ENCODE data around the gene FAM110C. TPM values are rescaled to one million over a fixed set of nuclear protein-coding genes. Genes with fewer than 3 reads are reported as not detected.

Gene FAM110C
- total and polyA plus RNA-seq, 2 experiments from 2014 or later, result 6.6 to 10.2 TPM

- Histone ChIP-seq H3K4me3 (no peak overlapping the region), H3K4me2 (peak overlapping the region; percentile 23), H3K4me1 (ENCODE audit: insufficient read depth) (peaks cover 14% of the 10 kb centered on the region), H3K9me3 (ENCODE audit: low read depth) (no peaks in the 10 kb centered on the region), H2AFZ (no peak overlapping the region), H4K20me1 (ENCODE audit: insufficient read depth, poor library complexity, severe bottlenecking) (no peaks in the 10 kb centered on the region), H3K79me2 (no peaks in the 10 kb centered on the region), H3K36me3 (replicated peaks; ENCODE audit: insufficient read depth, low read depth) (no peaks in the 10 kb centered on the region), H3K27ac (peak overlapping the region; percentile 50), H3K9me2 (replicated peaks; ENCODE audit: insufficient read depth) (no peaks in the 10 kb centered on the region), H3K27me3 (no peaks in the 10 kb centered on the region)
- WGBS (ENCODE audit: low lambda C conversion rate, missing lambda C conversion rate), result 81% methylated on average over 7 of the region's 7 CpGs
- DNase-seq (ENCODE audit: low spot score), result peak; percentile 54
- TF ChIP-seq, protein P1, sequence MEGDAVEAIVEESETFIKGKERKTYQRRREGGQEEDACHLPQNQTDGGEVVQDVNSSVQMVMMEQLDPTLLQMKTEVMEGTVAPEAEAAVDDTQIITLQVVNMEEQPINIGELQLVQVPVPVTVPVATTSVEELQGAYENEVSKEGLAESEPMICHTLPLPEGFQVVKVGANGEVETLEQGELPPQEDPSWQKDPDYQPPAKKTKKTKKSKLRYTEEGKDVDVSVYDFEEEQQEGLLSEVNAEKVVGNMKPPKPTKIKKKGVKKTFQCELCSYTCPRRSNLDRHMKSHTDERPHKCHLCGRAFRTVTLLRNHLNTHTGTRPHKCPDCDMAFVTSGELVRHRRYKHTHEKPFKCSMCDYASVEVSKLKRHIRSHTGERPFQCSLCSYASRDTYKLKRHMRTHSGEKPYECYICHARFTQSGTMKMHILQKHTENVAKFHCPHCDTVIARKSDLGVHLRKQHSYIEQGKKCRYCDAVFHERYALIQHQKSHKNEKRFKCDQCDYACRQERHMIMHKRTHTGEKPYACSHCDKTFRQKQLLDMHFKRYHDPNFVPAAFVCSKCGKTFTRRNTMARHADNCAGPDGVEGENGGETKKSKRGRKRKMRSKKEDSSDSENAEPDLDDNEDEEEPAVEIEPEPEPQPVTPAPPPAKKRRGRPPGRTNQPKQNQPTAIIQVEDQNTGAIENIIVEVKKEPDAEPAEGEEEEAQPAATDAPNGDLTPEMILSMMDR (IDR thresholded peaks at IDR 0.05; ENCODE audit: poor library complexity), result no peak
- no peak for TF ChIP-seq EZH2 (IDR thresholded peaks at IDR 0.05; ENCODE audit: borderline replicate concordance)
- no peak for TF ChIP-seq EZH2phosphoT487 (IDR thresholded peaks at IDR 0.05; ENCODE audit: low read depth, severe bottlenecking, unreplicated experiment)
Measured at GRCh38 chr2:33620-34019, 12.7 kb downstream of the FAM110C start.

- no peaks in the 10 kb centered on the region for H3K9me3 ChIP-seq (ENCODE audit: low read depth)
- 96% methylated on average over 5 of the region's 5 CpGs for WGBS (ENCODE audit: low lambda C conversion rate, missing lambda C conversion rate)
Measured at GRCh38 chr2:32068-32467, 14.2 kb downstream of the FAM110C start.

DNA sequence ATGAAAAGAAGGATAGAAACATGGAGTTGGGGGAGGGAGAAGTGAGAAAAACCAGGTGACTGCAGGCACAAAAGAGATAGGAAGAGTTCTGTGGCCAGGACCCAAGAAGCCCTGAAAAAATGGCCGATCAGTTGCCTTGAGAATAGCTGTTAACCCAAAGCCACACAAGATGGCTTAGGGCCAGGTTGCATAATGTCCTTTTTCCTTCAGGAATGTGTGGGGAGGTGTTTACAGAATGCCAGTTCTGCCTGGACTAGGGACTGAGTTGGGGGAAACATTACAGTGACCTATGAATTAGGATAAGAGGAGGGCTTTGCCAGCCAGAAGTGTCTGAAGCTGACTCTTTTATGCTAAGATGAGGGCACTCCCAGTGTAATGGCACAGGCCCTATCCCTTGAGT is 17.1 kb downstream of the FAM110C start:
- no peak overlapping the region for H2AFZ ChIP-seq
- H3K4me1 ChIP-seq (ENCODE audit: insufficient read depth), result peaks cover 3% of the 10 kb centered on the region
- H3K27me3 ChIP-seq, result no peaks in the 10 kb centered on the region
- no peak overlapping the region for H3K27ac ChIP-seq
- H4K20me1 ChIP-seq (ENCODE audit: insufficient read depth, poor library complexity, severe bottlenecking), result no peaks in the 10 kb centered on the region
- DNase-seq (ENCODE audit: low spot score), result no peak
- H3K36me3 ChIP-seq (replicated peaks; ENCODE audit: insufficient read depth, low read depth), result no peaks in the 10 kb centered on the region
- H3K4me3 ChIP-seq, result no peak overlapping the region
- TF ChIP-seq, protein P1 (IDR thresholded peaks at IDR 0.05; ENCODE audit: poor library complexity), result no peak
- WGBS (ENCODE audit: low lambda C conversion rate, missing lambda C conversion rate), result 95% methylated on average over 1 of the region's 1 CpG
- H3K79me2 ChIP-seq, result no peaks in the 10 kb centered on the region
- H3K9me3 ChIP-seq (ENCODE audit: low read depth), result no peaks in the 10 kb centered on the region
- no peaks in the 10 kb centered on the region for H3K9me2 ChIP-seq (replicated peaks; ENCODE audit: insufficient read depth)
- H3K4me2 ChIP-seq, result no peak overlapping the region

More at GRCh38 chr2:32068-32467, 14.2 kb downstream of the FAM110C start:
- DNase-seq (ENCODE audit: low spot score), result no peak
- Histone ChIP-seq H3K4me2 (no peak overlapping the region), H3K4me1 (ENCODE audit: insufficient read depth) (peaks cover 14% of the 10 kb centered on the region), H4K20me1 (ENCODE audit: insufficient read depth, poor library complexity, severe bottlenecking) (no peaks in the 10 kb centered on the region), H3K4me3 (no peak overlapping the region), H3K9me2 (replicated peaks; ENCODE audit: insufficient read depth) (no peaks in the 10 kb centered on the region), H3K36me3 (replicated peaks; ENCODE audit: insufficient read depth, low read depth) (no peaks in the 10 kb centered on the region), H2AFZ (no peak overlapping the region), H3K27me3 (no peaks in the 10 kb centered on the region), H3K79me2 (no peaks in the 10 kb centered on the region), H3K27ac (no peak overlapping the region)
- TF ChIP-seq, protein P1 (IDR thresholded peaks at IDR 0.05; ENCODE audit: poor library complexity), result no peak
- TF ChIP-seq EZH2phosphoT487 (IDR thresholded peaks at IDR 0.05; ENCODE audit: low read depth, severe bottlenecking, unreplicated experiment) (no peak), EZH2 (IDR thresholded peaks at IDR 0.05; ENCODE audit: borderline replicate concordance) (no peak)

- no peaks in the 10 kb centered on the region for H3K79me2 ChIP-seq
- H3K9me2 ChIP-seq (replicated peaks; ENCODE audit: insufficient read depth), result no peaks in the 10 kb centered on the region
- H3K27ac ChIP-seq, result no peak overlapping the region
- peaks cover 5% of the 10 kb centered on the region for H3K4me1 ChIP-seq (ENCODE audit: insufficient read depth)
- no peak overlapping the region for H3K4me2 ChIP-seq
- no peak for DNase-seq (ENCODE audit: low spot score)
- H4K20me1 ChIP-seq (ENCODE audit: insufficient read depth, poor library complexity, severe bottlenecking), result no peaks in the 10 kb centered on the region
- no peak overlapping the region for H2AFZ ChIP-seq
- TF ChIP-seq EZH2 (IDR thresholded peaks at IDR 0.05; ENCODE audit: borderline replicate concordance) (no peak), EZH2phosphoT487 (IDR thresholded peaks at IDR 0.05; ENCODE audit: low read depth, severe bottlenecking, unreplicated experiment) (no peak)
- TF ChIP-seq, protein P1 (IDR thresholded peaks at IDR 0.05; ENCODE audit: poor library complexity), result no peak
- no peaks in the 10 kb centered on the region for H3K27me3 ChIP-seq
- H3K36me3 ChIP-seq (replicated peaks; ENCODE audit: insufficient read depth, low read depth), result no peaks in the 10 kb centered on the region
- no peak overlapping the region for H3K4me3 ChIP-seq
- H3K9me3 ChIP-seq (ENCODE audit: low read depth), result no peaks in the 10 kb centered on the region
- WGBS (ENCODE audit: low lambda C conversion rate, missing lambda C conversion rate), result 75% methylated on average over 5 of the region's 5 CpGs
Measured at GRCh38 chr2:28406-28975, 17.8 kb downstream of the FAM110C start.
